Right cardiac atrium (tissue), 5 donors: ENCODE results near the gene SETD5. TPM values are rescaled to one million over a fixed set of nuclear protein-coding genes. Genes with fewer than 3 reads are reported as not detected.

ENCODE experiments used
- ATAC-seq, 2 donors: fragments of 200-7000 bp; cut with Tn5 transposase; one replicate each; pipeline versions ENCODE4 v1.8.0 to v1.9.1; 2020; ENCODE audit warnings: moderate library complexity in 2 of 2, mild to moderate bottlenecking in 1 of 2
- DNase-seq, 3 donors: peaks; one replicate each; pipeline ENCODE4 v3.0.0-alpha.2; 2020
- H3K27ac ChIP-seq: one replicate; pipeline ENCODE4 v1.5.1; 2013; ENCODE audit warnings: mild to moderate bottlenecking, low read length, control low read depth, moderate library complexity
- H3K27me3 ChIP-seq: one replicate; pipeline ENCODE4 v1.6.1; 2013; ENCODE audit not compliant: control insufficient read depth, insufficient read depth
- H3K4me1 ChIP-seq: one replicate; pipeline ENCODE4 v1.6.1; 2013; ENCODE audit warnings: low read length; ENCODE audit not compliant: control insufficient read depth, insufficient read depth
- H3K4me3 ChIP-seq: one replicate; pipeline ENCODE4 v1.5.1; 2013; ENCODE audit warnings: low read length, control low read depth
- H3K9me3 ChIP-seq: one replicate; pipeline ENCODE4 v1.6.1; 2013; ENCODE audit warnings: low read length; ENCODE audit not compliant: control insufficient read depth
- WGBS: extraction: QIAGEN DNeasy Blood & Tissue Kit; methylation state at CpG from one replicate; pipeline ENCODE4 v1.1.7; 2013; 5-methylcytosine and 5-hydroxymethylcytosine counted together
- intact Hi-C, 4 donors: fragments of 100-400 bp; cut with DNase I; formaldehyde crosslinking; loops; one replicate each; pipeline versions ENCODE4 v1.11.0 to v1.14.0; 2022 to 2023
- long read RNA-seq, 4 donors: library from polyadenylated mRNA; unstranded; transcript quantifications; one replicate each; pipeline ENCODE4 v2.0.0, GENCODE V29; 2020 to 2021
- polyA plus RNA-seq: library from polyadenylated mRNA; stranded (reverse); fragments of 200-250 nt; gene quantifications from one replicate; pipeline ENCODE4 v1.2.3, GENCODE V29; 2013
- total RNA-seq, 4 donors: library from RNA; stranded (reverse); fragmentation: NEBNext Ultra II Directional; extraction: Animal tissue kit (Norgen Biotek cat#: 25700); gene quantifications; one replicate each; pipeline ENCODE4 v1.2.1, GENCODE V29; 2021
- donor health status: healthy with polysubstance abuse.
- donor health status: DM: no; HTN: yes; CAD: no.
- donor health status: DM: no; HTN: no; CAD: no.
- donor health status: DM: no; HTN: yes; CAD: no; lungs with severe emphysema.
- donor health status: DM: yes; HTN: yes; CAD: no.

Gene SETD5, protein sequence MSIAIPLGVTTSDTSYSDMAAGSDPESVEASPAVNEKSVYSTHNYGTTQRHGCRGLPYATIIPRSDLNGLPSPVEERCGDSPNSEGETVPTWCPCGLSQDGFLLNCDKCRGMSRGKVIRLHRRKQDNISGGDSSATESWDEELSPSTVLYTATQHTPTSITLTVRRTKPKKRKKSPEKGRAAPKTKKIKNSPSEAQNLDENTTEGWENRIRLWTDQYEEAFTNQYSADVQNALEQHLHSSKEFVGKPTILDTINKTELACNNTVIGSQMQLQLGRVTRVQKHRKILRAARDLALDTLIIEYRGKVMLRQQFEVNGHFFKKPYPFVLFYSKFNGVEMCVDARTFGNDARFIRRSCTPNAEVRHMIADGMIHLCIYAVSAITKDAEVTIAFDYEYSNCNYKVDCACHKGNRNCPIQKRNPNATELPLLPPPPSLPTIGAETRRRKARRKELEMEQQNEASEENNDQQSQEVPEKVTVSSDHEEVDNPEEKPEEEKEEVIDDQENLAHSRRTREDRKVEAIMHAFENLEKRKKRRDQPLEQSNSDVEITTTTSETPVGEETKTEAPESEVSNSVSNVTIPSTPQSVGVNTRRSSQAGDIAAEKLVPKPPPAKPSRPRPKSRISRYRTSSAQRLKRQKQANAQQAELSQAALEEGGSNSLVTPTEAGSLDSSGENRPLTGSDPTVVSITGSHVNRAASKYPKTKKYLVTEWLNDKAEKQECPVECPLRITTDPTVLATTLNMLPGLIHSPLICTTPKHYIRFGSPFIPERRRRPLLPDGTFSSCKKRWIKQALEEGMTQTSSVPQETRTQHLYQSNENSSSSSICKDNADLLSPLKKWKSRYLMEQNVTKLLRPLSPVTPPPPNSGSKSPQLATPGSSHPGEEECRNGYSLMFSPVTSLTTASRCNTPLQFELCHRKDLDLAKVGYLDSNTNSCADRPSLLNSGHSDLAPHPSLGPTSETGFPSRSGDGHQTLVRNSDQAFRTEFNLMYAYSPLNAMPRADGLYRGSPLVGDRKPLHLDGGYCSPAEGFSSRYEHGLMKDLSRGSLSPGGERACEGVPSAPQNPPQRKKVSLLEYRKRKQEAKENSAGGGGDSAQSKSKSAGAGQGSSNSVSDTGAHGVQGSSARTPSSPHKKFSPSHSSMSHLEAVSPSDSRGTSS (N-terminal part only)
- total RNA-seq (10 to 100 TPM; 64.4 to 73.6 (median 65.0) TPM), polyA plus RNA-seq (29.4 TPM)
- long read RNA-seq, donor 1, partial matches to known transcripts, result 14 of 33 reads
- long read RNA-seq, donor 1, other reads (novel, unspliced or antisense), result 18 of 33 reads
- long read RNA-seq, donor 2, partial matches to known transcripts, result 2 of 5 reads
- long read RNA-seq, donor 2, other reads (novel, unspliced or antisense), result 3 of 5 reads
- long read RNA-seq, donor 3, partial matches to known transcripts, result 25 of 34 reads
- long read RNA-seq, donor 3, other reads (novel, unspliced or antisense), result 8 of 34 reads
- long read RNA-seq, donor 4, partial matches to known transcripts, result 7 of 10 reads
- long read RNA-seq, donor 4, other reads (novel, unspliced or antisense), result 3 of 10 reads

GRCh38 chr3:9397332-9397905, at the start of gene SETD5:
TSS of gene SETD5 (plus strand) at chr3:9397615. CDS start at chr3:9428939, 31,324 bp downstream.
- Histone ChIP-seq H3K4me3 (peak within 1 kb of the TSS; percentile 68), H3K27ac (peak within 1 kb of the TSS; percentile 89), H3K4me1 (no peaks in the 10 kb centered on the region), H3K9me3 (no peaks in the 10 kb centered on the region), H3K27me3 (no peaks in the 10 kb centered on the region)
- intact Hi-C loops, result loop anchor here in 1 of 4 donors (5.0 kb wide), 1 partner anchor 35 kb away; no protein-coding TSS in a partner anchor
- WGBS, result under 1% methylated on average over 63 of the region's 63 CpGs
- ATAC-seq (peak; percentile 86 to 88), DNase-seq (peak; percentile 98 to 99 (median 99))

- ATAC-seq (no peak), DNase-seq (no peak)
- Histone ChIP-seq H3K27ac (no peak overlapping the region), H3K27me3 (no peaks in the 10 kb centered on the region), H3K4me3 (no peak overlapping the region), H3K4me1 (no peaks in the 10 kb centered on the region), H3K9me3 (no peaks in the 10 kb centered on the region)
- 65% methylated on average over 2 of the region's 2 CpGs for WGBS
- intact Hi-C loops, result no loop called here
These were observed 49.5 kb upstream of the SETD5 start for GRCh38 chr3:9347887-9348286.

- ATAC-seq, result no peak
- Histone ChIP-seq H3K4me3 (no peak overlapping the region), H3K4me1 (no peaks in the 10 kb centered on the region), H3K9me3 (no peaks in the 10 kb centered on the region), H3K27ac (no peak overlapping the region), H3K27me3 (no peaks in the 10 kb centered on the region)
- intact Hi-C loops, result no loop called here
- 38% methylated on average over 2 of the region's 2 CpGs for WGBS
- DNase-seq, result no peak
These were observed 47.9 kb upstream of the SETD5 start for GRCh38 chr3:9349321-9350117.

GRCh38 chr3:9351709-9352126, 45.7 kb upstream of the SETD5 start:
- intact Hi-C loops, result no loop called here
- DNase-seq (no peak), ATAC-seq (no peak)
- H3K27me3 ChIP-seq, result no peaks in the 10 kb centered on the region
- no peak overlapping the region for H3K4me3 ChIP-seq
- 67% methylated on average over 3 of the region's 3 CpGs for WGBS
- no peaks in the 10 kb centered on the region for H3K4me1 ChIP-seq
- H3K9me3 ChIP-seq, result no peaks in the 10 kb centered on the region
- no peak overlapping the region for H3K27ac ChIP-seq

- H3K4me3 ChIP-seq, result no peak overlapping the region
- DNase-seq, result peak; percentile 58 to 88 (median 82)
- intact Hi-C loops, result no loop called here
- no peak overlapping the region for H3K27ac ChIP-seq
- ATAC-seq, result peak; percentile 86
- no peaks in the 10 kb centered on the region for H3K27me3 ChIP-seq
- H3K4me1 ChIP-seq, result no peaks in the 10 kb centered on the region
- 29% methylated on average over 7 of the region's 7 CpGs for WGBS
- H3K9me3 ChIP-seq, result no peaks in the 10 kb centered on the region
These were observed 44.3 kb upstream of the SETD5 start for GRCh38 chr3:9352917-9353752.

- peaks cover 2% of the 10 kb centered on the region for H3K4me1 ChIP-seq
- H3K27me3 ChIP-seq, result no peaks in the 10 kb centered on the region
- DNase-seq (no peak), ATAC-seq (no peak)
- intact Hi-C loops, result no loop called here
- no peak overlapping the region for H3K27ac ChIP-seq
- 61% methylated on average over 5 of the region's 5 CpGs for WGBS
- peak overlapping the region; percentile 84 for H3K4me3 ChIP-seq
- no peaks in the 10 kb centered on the region for H3K9me3 ChIP-seq
These were observed 35.6 kb upstream of the SETD5 start for GRCh38 chr3:9361691-9362388.

DNA sequence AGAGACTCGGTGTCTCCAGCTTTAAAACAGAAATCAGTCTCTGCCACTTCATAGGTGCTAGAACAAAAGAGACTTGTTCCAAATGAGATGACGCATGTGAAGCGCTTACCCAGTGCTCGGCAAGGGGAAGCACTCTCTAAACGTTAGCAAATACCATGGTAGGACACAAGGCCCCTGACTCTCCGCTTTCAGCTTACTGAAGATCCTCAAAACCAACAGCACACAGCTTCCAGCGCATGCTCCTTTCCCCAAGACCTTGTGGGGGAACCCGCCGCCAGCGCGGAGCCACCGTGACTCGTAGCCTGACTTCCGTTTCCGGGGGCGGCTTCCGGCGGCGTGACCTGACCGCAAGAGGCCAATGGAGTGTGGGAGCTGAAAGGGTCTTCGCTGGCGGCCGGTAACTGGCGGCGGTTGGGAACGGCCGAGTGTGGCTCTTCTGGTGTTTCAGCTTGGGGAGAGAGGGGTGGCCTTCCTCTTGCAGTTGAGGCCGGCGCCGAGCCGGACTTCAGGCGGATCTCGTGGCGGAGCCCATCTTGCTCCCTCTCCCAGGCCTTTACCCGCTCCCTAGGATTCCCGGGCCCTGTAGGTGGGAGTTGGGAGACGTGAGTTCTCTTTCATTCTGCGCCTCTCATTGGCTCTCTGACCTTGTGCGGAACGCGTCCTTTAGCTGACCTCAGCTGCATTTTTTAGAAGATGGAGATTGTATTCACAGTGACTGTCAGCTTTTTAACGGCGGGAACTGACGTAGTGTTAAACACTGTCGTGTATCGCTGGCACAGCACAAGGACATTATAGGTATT, 34.5 kb upstream of the SETD5 start, which contains the start of gene THUMPD3:
Gene THUMPD3, plus strand, starts transcription at position 324 of the 800 bp plus-strand sequence. CDS start 2,015 bp downstream, outside the sequence.
- ATAC-seq, result peak; percentile 98 to 99
- intact Hi-C loops, result no loop called here

GRCh38 chr3:9369508-9369907, 27.9 kb upstream of the SETD5 start:
- intact Hi-C loops, result no loop called here
- no peak overlapping the region for H3K4me3 ChIP-seq
- ATAC-seq, result no peak
- no peak overlapping the region for H3K27ac ChIP-seq
- H3K4me1 ChIP-seq, result no peaks in the 10 kb centered on the region
- 97% methylated on average over 1 of the region's 1 CpG for WGBS
- DNase-seq, result no peak
- H3K27me3 ChIP-seq, result no peaks in the 10 kb centered on the region
- no peaks in the 10 kb centered on the region for H3K9me3 ChIP-seq

More for the DNA sequence above, 34.5 kb upstream of the SETD5 start, which contains the start of gene THUMPD3:
- H3K4me1 ChIP-seq, result peaks cover 2% of the 10 kb centered on the region
- WGBS, result under 1% methylated on average over 46 of the region's 46 CpGs
- H3K27ac ChIP-seq, result peak within 1 kb of the TSS; percentile 84
- H3K9me3 ChIP-seq, result no peaks in the 10 kb centered on the region
- peak within 1 kb of the TSS; percentile 84 for H3K4me3 ChIP-seq
- peak; percentile 95 to 97 (median 96) for DNase-seq
- no peaks in the 10 kb centered on the region for H3K27me3 ChIP-seq
